GM12878 (cell line): ENCODE data around the gene METTL15. TPM values are rescaled to one million over a fixed set of nuclear protein-coding genes. Genes with fewer than 3 reads are reported as not detected.

Source experiments
- ATAC-seq: fragments of 200-7000 bp; cut with Tn5 transposase; 3 replicates; pipeline ENCODE4 v1.9.1; 2020; ENCODE audit warnings: mild to moderate bottlenecking, moderate library complexity
- BruUV-seq: library from RNA; stranded (reverse); fragments of 400-500 nt; replicated peaks from 2 replicates; lab custom pipeline; 2021; lab: Mats Ljungman, UMichigan
- CTCF ChIA-PET: fragments of 300-600 bp; sonication (Branson Sonifier 250); formaldehyde crosslinking; extraction: SDS; loops from one replicate; lab custom pipeline; 2021; ENCODE audit warnings: inconsistent platforms; lab: Yijun Ruan, JAX
- POLR2A ChIA-PET: fragments of 350-600 bp; formaldehyde crosslinking; extraction: SDS; loops from one replicate; lab custom pipeline; 2021; ENCODE audit warnings: inconsistent platforms; lab: Charles Lee
- RAD21 ChIA-PET: fragments of 300-600 bp; sonication (Branson Sonifier 250); formaldehyde crosslinking; loops from one replicate; lab custom pipeline; 2023; ENCODE audit warnings: antibody characterized with exemption; ENCODE audit not compliant: unreplicated experiment; lab: Charles Lee
- SMC1A ChIA-PET: fragments of 300-600 bp; sonication (Branson Sonifier 250); formaldehyde crosslinking; loops from one replicate; lab custom pipeline; 2023; ENCODE audit not compliant: unreplicated experiment, uncharacterized antibody; lab: Charles Lee
- DNase-seq: peaks from one replicate; pipeline ENCODE4 v3.0.0-alpha.2; 2011; ENCODE audit warnings: low read depth, low spot score
- FAIRE-seq: peaks from 3 replicates; lab custom pipeline; 2011; peaks lifted over from hg19 to GRCh38; lab: Jason Lieb, UNC
- H2AFZ ChIP-seq: 2 replicates; pipeline ENCODE4 v1.6.0; 2011; ENCODE audit warnings: low read depth, low read length, control low read depth; ENCODE audit not compliant: control insufficient read depth
- H3K27ac ChIP-seq: 2 replicates; pipeline ENCODE4 v1.5.1; 2011; ENCODE audit warnings: control low read depth; ENCODE audit not compliant: control insufficient read depth, insufficient read depth
- H3K27me3 ChIP-seq, 2 experiments: replicated peaks in 1 of 2; 2 replicates each; pipeline versions ENCODE4 v1.6.0 to v1.6.1; 2011; ENCODE audit warnings: low read length in 1 of 2; ENCODE audit not compliant: control insufficient read depth in 2 of 2, insufficient read depth in 2 of 2
- H3K36me3 ChIP-seq, 2 experiments: 2 replicates each; pipeline ENCODE4 v1.5.1; 2011; ENCODE audit warnings: low read length in 1 of 2; ENCODE audit not compliant: control insufficient read depth in 2 of 2, insufficient read depth in 2 of 2
- H3K4me1 ChIP-seq: 2 replicates; pipeline ENCODE4 v1.6.1; 2011; ENCODE audit warnings: mild to moderate bottlenecking, low read length, moderate library complexity, mixed read lengths; ENCODE audit not compliant: control insufficient read depth, insufficient read depth
- H3K4me2 ChIP-seq: 2 replicates; pipeline ENCODE4 v1.6.0; 2011; ENCODE audit warnings: control low read depth; ENCODE audit not compliant: control insufficient read depth, insufficient read depth
- H3K4me3 ChIP-seq: fragments of 200-600 bp; sonication (generic); 2 replicates; pipeline ENCODE4 v1.5.1; 2016
- H3K79me2 ChIP-seq: 2 replicates; pipeline ENCODE4 v1.6.0; 2011; ENCODE audit warnings: low read length; ENCODE audit not compliant: control insufficient read depth, insufficient read depth
- H3K9ac ChIP-seq: 2 replicates; pipeline ENCODE4 v1.8.0; 2011; ENCODE audit warnings: low read length, control low read depth, mixed read lengths; ENCODE audit not compliant: control insufficient read depth, insufficient read depth
- H3K9me3 ChIP-seq: replicated peaks from 3 replicates; pipeline ENCODE4 v1.5.1; 2011; ENCODE audit warnings: mild to moderate bottlenecking, low read length; ENCODE audit not compliant: control insufficient read depth, insufficient read depth
- H4K20me1 ChIP-seq: 2 replicates; pipeline ENCODE4 v1.6.0; 2011; ENCODE audit not compliant: control insufficient read depth, insufficient read depth
- BRCA1 ChIP-seq: IDR thresholded peaks from 2 replicates; pipeline ENCODE4 v1.6.1; 2011; ENCODE audit warnings: low read depth, low read length, improper control_type of control experiment
- CHD2 ChIP-seq: IDR thresholded peaks from 2 replicates; pipeline ENCODE4 v1.6.1; 2011; ENCODE audit warnings: low read depth, low read length, improper control_type of control experiment, borderline replicate concordance
- FOXK2 ChIP-seq: fragments of 450-650 bp; IDR thresholded peaks from 2 replicates; pipeline ENCODE4 v1.6.1; 2017; ENCODE audit warnings: mild to moderate bottlenecking, moderate library complexity
- KAT2A ChIP-seq: conservative IDR thresholded peaks from 2 replicates; pipeline ENCODE4 v1.6.1; 2011; ENCODE audit warnings: low read depth, low read length; ENCODE audit not compliant: control insufficient read depth
- MYB ChIP-seq: fragments of 150-350 bp; IDR thresholded peaks from 2 replicates; pipeline ENCODE4 v1.6.1; 2014; ENCODE audit warnings: mild to moderate bottlenecking, low read depth, low read length, borderline replicate concordance
- PAX5 ChIP-seq: IDR thresholded peaks from 2 replicates; pipeline ENCODE4 v1.6.1; 2011; ENCODE audit warnings: low read depth, low read length, borderline replicate concordance
- POLR2AphosphoS5 ChIP-seq: IDR thresholded peaks from 2 replicates; pipeline ENCODE4 v1.6.1; 2011; ENCODE audit warnings: mild to moderate bottlenecking, low read length, inconsistent platforms
- RELB ChIP-seq: fragments of 450-650 bp; IDR thresholded peaks from 2 replicates; pipeline ENCODE4 v1.6.1; 2017; ENCODE audit warnings: low read depth, mild to moderate bottlenecking, moderate library complexity
- SKIL ChIP-seq: fragments of 450-650 bp; IDR thresholded peaks from 2 replicates; pipeline ENCODE4 v1.6.1; 2017; ENCODE audit warnings: mild to moderate bottlenecking, low read depth, inconsistent platforms; ENCODE audit not compliant: poor library complexity, severe bottlenecking
- TARDBP ChIP-seq: IDR thresholded peaks from 2 replicates; pipeline ENCODE4 v1.6.1; 2016; ENCODE audit warnings: borderline replicate concordance
- TCF7 ChIP-seq: IDR thresholded peaks from 2 replicates; pipeline ENCODE4 v1.6.1; 2014; ENCODE audit warnings: antibody characterized with exemption, borderline replicate concordance
- USF2 ChIP-seq: IDR thresholded peaks from 2 replicates; pipeline ENCODE4 v1.6.1; 2011; ENCODE audit warnings: low read depth, low read length, improper control_type of control experiment, borderline replicate concordance
- ZNF687 ChIP-seq: fragments of 450-650 bp; IDR thresholded peaks from 2 replicates; pipeline ENCODE4 v1.6.1; 2017; ENCODE audit warnings: mild to moderate bottlenecking, moderate library complexity
- WGBS: methylation state at CpG from one replicate; pipeline ENCODE4 v1.1.6; 2016; ENCODE audit warnings: low lambda C conversion rate; ENCODE audit not compliant: insufficient replicate concordance, insufficient coverage; ENCODE audit errors: missing lambda C conversion rate; 5-methylcytosine and 5-hydroxymethylcytosine counted together
- in situ Hi-C: fragments of 300-500 bp; cut with MboI; formaldehyde crosslinking; loops from 9 replicates; pipeline ENCODE4 v1.14.3; 2018; ENCODE audit warnings: mixed read lengths
- intact Hi-C: fragments of 100-400 bp; cut with micrococcal nuclease; formaldehyde crosslinking; loops from one replicate; pipeline ENCODE4 v1.14.2; 2022; ENCODE audit not compliant: unreplicated experiment
- polyA plus RNA-seq, 11 experiments: library from polyadenylated mRNA; depleted of rRNA in 4 of 11; unstranded in 6 of 11; stranded (reverse) in 5 of 11; fragments of >200 nt; fragmentation: Nextera tagmentation in 4 of 11; fragmentation: Illumina TruSeq in 1 of 11; extraction: Ambion mirVana in 4 of 11; extraction: Trizol in 1 of 11; gene quantifications; 1 replicate in 1 of 11; 2 replicates in 10 of 11; pipeline versions ENCODE4 v1.2.1 to v1.2.3, GENCODE V29; 2011 to 2016; ENCODE audit warnings: inconsistent platforms in 2 of 11, missing spikeins in 2 of 11, low read depth in 1 of 11
- total RNA-seq, 4 experiments: library from RNA; depleted of rRNA in 3 of 4; stranded (reverse); fragments of >200 nt in 3 of 4; fragmentation: Illumina TruSeq in 1 of 4; extraction: Trizol in 1 of 4; gene quantifications; 2 replicates each; pipeline versions ENCODE4 v1.2.1 to v1.2.3, GENCODE V29; 2013 to 2021
- TF ChIP-seq, protein P1 (sequence below): IDR thresholded peaks from 2 replicates; pipeline ENCODE4 v1.6.1; 2012; ENCODE audit warnings: low read depth, low read length, improper control_type of control experiment

Gene METTL15
- total and polyA plus RNA-seq, 10 of the 15 experiments (the other 5 are each of a cell fraction or from before 2014, with no cell fraction given), result 7.9 to 16.9 (median 14.4) TPM

GRCh38 chr11:28269586-28269985 is 161.4 kb downstream of the METTL15 start:
- CTCF ChIA-PET, result interaction anchor here (2.0 kb wide), 1 partner anchor 10 kb away, joined by 5 read pairs; no protein-coding TSS in a partner anchor
- RAD21 ChIA-PET, result no interaction called here
- H3K79me2 ChIP-seq, result no peaks in the 10 kb centered on the region
- POLR2A ChIA-PET, result no interaction called here
- DNase-seq (no peak), FAIRE-seq (no peak), ATAC-seq (no peak)
- H3K27me3 ChIP-seq, result no peaks in the 10 kb centered on the region
- no TSS peak for BruUV-seq
- intact Hi-C loops (no loop called here), in situ Hi-C loops (no loop called here)
- SMC1A ChIA-PET, result interaction anchor here (0.9 kb wide), 1 partner anchor 17 kb away, joined by 3 read pairs; no protein-coding TSS in a partner anchor
- H4K20me1 ChIP-seq, result no peaks in the 10 kb centered on the region
- no peaks in the 10 kb centered on the region for H3K36me3 ChIP-seq
- H3K4me2 ChIP-seq, result no peak overlapping the region
- H3K4me1 ChIP-seq, result no peaks in the 10 kb centered on the region
- no peaks in the 10 kb centered on the region; the same call in 1 of the 3 replicates for H3K9me3 ChIP-seq
- H2AFZ ChIP-seq, result no peak overlapping the region
- no peak overlapping the region for H3K27ac ChIP-seq
- WGBS, result 100% methylated on average over 1 of the region's 1 CpG
- H3K4me3 ChIP-seq, result no peak overlapping the region
- no peak overlapping the region for H3K9ac ChIP-seq
- TF ChIP-seq SKIL (no peak), MYB (no peak), PAX5 (no peak), ZNF687 (no peak), POLR2AphosphoS5 (no peak), FOXK2 (no peak), KAT2A (no peak), USF2 (no peak), TCF7 (no peak), RELB (no peak), TARDBP (no peak), CHD2 (no peak), BRCA1 (no peak)
- TF ChIP-seq, protein P1, sequence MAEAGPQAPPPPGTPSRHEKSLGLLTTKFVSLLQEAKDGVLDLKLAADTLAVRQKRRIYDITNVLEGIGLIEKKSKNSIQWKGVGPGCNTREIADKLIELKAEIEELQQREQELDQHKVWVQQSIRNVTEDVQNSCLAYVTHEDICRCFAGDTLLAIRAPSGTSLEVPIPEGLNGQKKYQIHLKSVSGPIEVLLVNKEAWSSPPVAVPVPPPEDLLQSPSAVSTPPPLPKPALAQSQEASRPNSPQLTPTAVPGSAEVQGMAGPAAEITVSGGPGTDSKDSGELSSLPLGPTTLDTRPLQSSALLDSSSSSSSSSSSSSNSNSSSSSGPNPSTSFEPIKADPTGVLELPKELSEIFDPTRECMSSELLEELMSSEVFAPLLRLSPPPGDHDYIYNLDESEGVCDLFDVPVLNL, result no peak
